Panc1 (cell line): ENCODE measurements around the gene STK4. TPM values are rescaled to one million over a fixed set of nuclear protein-coding genes. Genes with fewer than 3 reads are reported as not detected.

Experiments
- ATAC-seq: fragments of 200-7000 bp; cut with Tn5 transposase; 2 replicates; pipeline ENCODE4 v1.9.1; 2020; ENCODE audit warnings: mild to moderate bottlenecking, moderate library complexity
- BruUV-seq: library from RNA; stranded (reverse); fragments of 400-500 nt; replicated peaks from 2 replicates; lab custom pipeline; 2021; lab: Mats Ljungman, UMichigan
- CTCF ChIA-PET: fragments of 300-600 bp; sonication (Branson Sonifier 250); formaldehyde crosslinking; loops from one replicate; lab custom pipeline; 2022; ENCODE audit warnings: antibody characterized with exemption; lab: Charles Lee
- POLR2A ChIA-PET: fragments of 300-600 bp; sonication (Branson Sonifier 250); formaldehyde crosslinking; loops from one replicate; lab custom pipeline; 2022; ENCODE audit warnings: antibody characterized with exemption; lab: Charles Lee
- DNase-seq: peaks from one replicate; pipeline ENCODE4 v3.0.0-alpha.2; 2010; ENCODE audit warnings: low read depth, low spot score
- H3K27ac ChIP-seq: 2 replicates; pipeline ENCODE4 v1.5.1; 2011; ENCODE audit warnings: mild to moderate bottlenecking, low read length, inconsistent platforms
- H3K27me3 ChIP-seq: fragments of 200-500 bp; sonication (Bioruptor generic); 2 replicates; pipeline ENCODE4 v1.6.0; 2014; ENCODE audit warnings: low read length, inconsistent platforms; ENCODE audit not compliant: control insufficient read depth, insufficient read depth
- H3K36me3 ChIP-seq: fragments of 200-500 bp; sonication (Bioruptor generic); 2 replicates; pipeline ENCODE4 v1.5.1; 2014; ENCODE audit warnings: inconsistent platforms, mild to moderate bottlenecking, low read length, moderate library complexity; ENCODE audit not compliant: control insufficient read depth, insufficient read depth
- H3K4me1 ChIP-seq: 2 replicates; pipeline ENCODE4 v1.5.1; 2011; ENCODE audit warnings: inconsistent platforms, mild to moderate bottlenecking, low read length, moderate library complexity; ENCODE audit not compliant: control insufficient read depth, insufficient read depth
- H3K4me3 ChIP-seq, 2 experiments: 2 replicates each; pipeline ENCODE4 v1.5.1; 2011 to 2012; ENCODE audit warnings: low read depth in 2 of 2, low read length in 2 of 2, mild to moderate bottlenecking in 2 of 2, inconsistent platforms in 1 of 2, moderate library complexity in 1 of 2
- H3K9me3 ChIP-seq: fragments of 200-500 bp; sonication (Bioruptor generic); 2 replicates; pipeline ENCODE4 v1.5.1; 2014; ENCODE audit warnings: low read depth, mild to moderate bottlenecking, inconsistent platforms, low read length, moderate library complexity; ENCODE audit not compliant: control insufficient read depth, insufficient read depth
- POLR2AphosphoS5 ChIP-seq: IDR thresholded peaks from 2 replicates; pipeline ENCODE4 v1.6.1; 2012; ENCODE audit warnings: mild to moderate bottlenecking, low read depth, low read length, moderate library complexity
- SIN3A ChIP-seq: IDR thresholded peaks from 2 replicates; pipeline ENCODE4 v1.6.1; 2012; ENCODE audit warnings: low read depth, mild to moderate bottlenecking, low read length, moderate library complexity, borderline replicate concordance; ENCODE audit not compliant: insufficient read depth
- TCF7L2 ChIP-seq: IDR thresholded peaks from 2 replicates; pipeline ENCODE4 v1.6.1; 2011; ENCODE audit warnings: mild to moderate bottlenecking, low read depth, low read length, inconsistent platforms
- in situ Hi-C: cut with HindIII; loops from 2 replicates; pipeline ENCODE4 v1.10.0; 2016; ENCODE audit warnings: low sequenced_read_pairs, low pct_unique_long_range_greater_than_20kb
- intact Hi-C: fragments of 100-400 bp; cut with micrococcal nuclease; formaldehyde crosslinking; loops from one replicate; pipeline ENCODE4 v1.10.0; 2022; ENCODE audit not compliant: unreplicated experiment
- total RNA-seq: library from RNA; stranded (reverse); gene quantifications from one replicate; pipeline ENCODE4 v1.2.1, GENCODE V29; 2021; ENCODE audit not compliant: unreplicated experiment
- TF ChIP-seq, protein P1 (sequence below): fragments of 450-650 bp; IDR thresholded peaks from 2 replicates; pipeline ENCODE4 v1.5.1; 2017; ENCODE audit warnings: mild to moderate bottlenecking
- TF ChIP-seq, protein P2 (sequence below), 2 experiments: IDR thresholded peaks; 2 replicates each; pipeline ENCODE4 v1.6.1; 2011 to 2012; ENCODE audit warnings: low read depth in 2 of 2, control low read depth in 1 of 2, low read length in 1 of 2, mild to moderate bottlenecking in 1 of 2, moderate library complexity in 1 of 2; ENCODE audit not compliant: insufficient read depth in 1 of 2

The STK4 gene
- total RNA-seq, 1 experiment from 2014 or later: 50.2 TPM

DNA sequence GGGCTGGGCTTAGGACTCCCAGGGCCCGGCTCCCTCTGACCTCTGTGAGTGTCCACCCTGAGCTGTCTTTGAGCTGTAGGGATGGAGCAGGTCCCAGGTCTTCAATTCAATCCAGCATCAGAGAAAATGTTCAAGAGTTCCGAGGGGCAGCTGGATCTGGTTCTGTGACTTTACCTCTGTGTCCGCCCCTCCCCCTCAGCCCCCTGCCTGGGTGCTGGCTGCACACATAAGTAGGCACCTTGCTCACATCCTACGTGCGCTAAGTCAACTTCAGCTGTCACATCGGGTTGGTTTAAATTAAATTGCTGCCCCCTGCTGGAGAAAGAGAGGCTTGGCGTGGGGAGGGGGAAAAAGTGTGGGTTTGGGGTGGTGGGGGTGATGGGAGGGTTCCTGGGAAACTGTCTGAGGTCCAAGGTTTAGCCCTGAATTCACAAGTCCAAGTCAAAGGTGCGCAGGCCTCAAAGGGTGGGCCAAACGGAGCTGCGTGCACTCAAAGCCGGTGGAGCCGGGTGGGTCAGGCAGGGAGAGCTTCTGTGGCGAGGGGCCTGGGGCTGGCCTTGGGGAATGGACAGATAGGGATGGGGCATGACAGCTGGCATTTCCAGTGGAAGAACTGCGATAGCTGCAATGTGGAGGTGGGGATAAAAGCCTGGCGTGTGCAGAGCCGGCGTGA lies 145.6 kb downstream of the STK4 start:
- no peaks in the 10 kb centered on the region; the same call in 1 of the 2 replicates for H3K27me3 ChIP-seq
- in situ Hi-C loops (no loop called here), intact Hi-C loops (no loop called here)
- H3K4me3 ChIP-seq: no peak overlapping the region
- no peak overlapping the region for H3K27ac ChIP-seq
- no TSS peak for BruUV-seq
- no peak for ATAC-seq
- no peaks in the 10 kb centered on the region for H3K9me3 ChIP-seq
- ChIA-PET POLR2A (no interaction called here), CTCF (interaction anchor here (1.5 to 1.7 kb wide), 2 partner anchors 12 to 68 kb away, joined by 6 read pairs; no protein-coding TSS in a partner anchor)
- TF ChIP-seq, protein P1, sequence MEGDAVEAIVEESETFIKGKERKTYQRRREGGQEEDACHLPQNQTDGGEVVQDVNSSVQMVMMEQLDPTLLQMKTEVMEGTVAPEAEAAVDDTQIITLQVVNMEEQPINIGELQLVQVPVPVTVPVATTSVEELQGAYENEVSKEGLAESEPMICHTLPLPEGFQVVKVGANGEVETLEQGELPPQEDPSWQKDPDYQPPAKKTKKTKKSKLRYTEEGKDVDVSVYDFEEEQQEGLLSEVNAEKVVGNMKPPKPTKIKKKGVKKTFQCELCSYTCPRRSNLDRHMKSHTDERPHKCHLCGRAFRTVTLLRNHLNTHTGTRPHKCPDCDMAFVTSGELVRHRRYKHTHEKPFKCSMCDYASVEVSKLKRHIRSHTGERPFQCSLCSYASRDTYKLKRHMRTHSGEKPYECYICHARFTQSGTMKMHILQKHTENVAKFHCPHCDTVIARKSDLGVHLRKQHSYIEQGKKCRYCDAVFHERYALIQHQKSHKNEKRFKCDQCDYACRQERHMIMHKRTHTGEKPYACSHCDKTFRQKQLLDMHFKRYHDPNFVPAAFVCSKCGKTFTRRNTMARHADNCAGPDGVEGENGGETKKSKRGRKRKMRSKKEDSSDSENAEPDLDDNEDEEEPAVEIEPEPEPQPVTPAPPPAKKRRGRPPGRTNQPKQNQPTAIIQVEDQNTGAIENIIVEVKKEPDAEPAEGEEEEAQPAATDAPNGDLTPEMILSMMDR: peak; percentile 86
- TF ChIP-seq POLR2AphosphoS5 (no peak), TCF7L2 (no peak)
- no peaks in the 10 kb centered on the region for H3K4me1 ChIP-seq
- H3K36me3 ChIP-seq: no peaks in the 10 kb centered on the region
- DNase-seq: no peak

DNA sequence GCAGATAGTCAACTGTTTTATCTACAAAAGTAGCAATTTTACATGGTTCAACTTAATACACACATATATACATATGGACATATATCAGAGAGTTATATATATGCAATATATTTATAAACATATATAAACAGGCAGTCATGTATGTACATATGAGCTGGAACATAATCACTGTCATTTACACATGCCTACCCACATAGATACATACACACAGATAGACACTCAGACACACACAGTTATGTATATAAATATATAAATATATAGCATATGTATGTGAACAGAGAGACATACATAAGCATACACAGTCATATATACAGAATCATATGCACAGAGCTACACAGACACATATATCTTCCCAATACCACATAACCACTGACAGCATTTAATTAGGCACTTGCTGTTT lies 146.4 kb downstream of the STK4 start:
- H3K36me3 ChIP-seq: no peaks in the 10 kb centered on the region
- CTCF ChIA-PET: interaction anchor here (0.9 to 1.7 kb wide), 5 partner anchors 13 to 199 kb away, joined by 3 to 7 read pairs (median 6); no protein-coding TSS in a partner anchor
- no peaks in the 10 kb centered on the region for H3K4me1 ChIP-seq
- H3K27ac ChIP-seq: no peak overlapping the region
- BruUV-seq: no TSS peak
- DNase-seq (no peak), ATAC-seq (no peak)
- intact Hi-C loops (no loop called here), in situ Hi-C loops (no loop called here)
- no peaks in the 10 kb centered on the region for H3K9me3 ChIP-seq
- TF ChIP-seq SIN3A (no peak), TCF7L2 (no peak), POLR2AphosphoS5 (no peak)
- TF ChIP-seq, protein P2, sequence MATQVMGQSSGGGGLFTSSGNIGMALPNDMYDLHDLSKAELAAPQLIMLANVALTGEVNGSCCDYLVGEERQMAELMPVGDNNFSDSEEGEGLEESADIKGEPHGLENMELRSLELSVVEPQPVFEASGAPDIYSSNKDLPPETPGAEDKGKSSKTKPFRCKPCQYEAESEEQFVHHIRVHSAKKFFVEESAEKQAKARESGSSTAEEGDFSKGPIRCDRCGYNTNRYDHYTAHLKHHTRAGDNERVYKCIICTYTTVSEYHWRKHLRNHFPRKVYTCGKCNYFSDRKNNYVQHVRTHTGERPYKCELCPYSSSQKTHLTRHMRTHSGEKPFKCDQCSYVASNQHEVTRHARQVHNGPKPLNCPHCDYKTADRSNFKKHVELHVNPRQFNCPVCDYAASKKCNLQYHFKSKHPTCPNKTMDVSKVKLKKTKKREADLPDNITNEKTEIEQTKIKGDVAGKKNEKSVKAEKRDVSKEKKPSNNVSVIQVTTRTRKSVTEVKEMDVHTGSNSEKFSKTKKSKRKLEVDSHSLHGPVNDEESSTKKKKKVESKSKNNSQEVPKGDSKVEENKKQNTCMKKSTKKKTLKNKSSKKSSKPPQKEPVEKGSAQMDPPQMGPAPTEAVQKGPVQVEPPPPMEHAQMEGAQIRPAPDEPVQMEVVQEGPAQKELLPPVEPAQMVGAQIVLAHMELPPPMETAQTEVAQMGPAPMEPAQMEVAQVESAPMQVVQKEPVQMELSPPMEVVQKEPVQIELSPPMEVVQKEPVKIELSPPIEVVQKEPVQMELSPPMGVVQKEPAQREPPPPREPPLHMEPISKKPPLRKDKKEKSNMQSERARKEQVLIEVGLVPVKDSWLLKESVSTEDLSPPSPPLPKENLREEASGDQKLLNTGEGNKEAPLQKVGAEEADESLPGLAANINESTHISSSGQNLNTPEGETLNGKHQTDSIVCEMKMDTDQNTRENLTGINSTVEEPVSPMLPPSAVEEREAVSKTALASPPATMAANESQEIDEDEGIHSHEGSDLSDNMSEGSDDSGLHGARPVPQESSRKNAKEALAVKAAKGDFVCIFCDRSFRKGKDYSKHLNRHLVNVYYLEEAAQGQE (IDR thresholded peaks at IDR 0.05; ENCODE audit: insufficient read depth in 1 of 2, low read depth in 2 of 2, low read length in 1 of 2): no peak
- TF ChIP-seq, protein P1: no peak
- no peaks in the 10 kb centered on the region for H3K27me3 ChIP-seq
- H3K4me3 ChIP-seq: no peak overlapping the region
- POLR2A ChIA-PET: no interaction called here
